NB4 (cell line): Measurements from ENCODE around the gene SSTR4.

Experiments
- POLR2A ChIP-seq: IDR thresholded peaks from 2 replicates; pipeline ENCODE4 v1.6.1; 2011; ENCODE audit warnings: mild to moderate bottlenecking; ENCODE audit not compliant: insufficient read length; ENCODE audit errors: extremely low read depth
- TF ChIP-seq, protein P1 (sequence below): IDR thresholded peaks from one replicate; pipeline ENCODE4 v1.5.1; 2012; ENCODE audit warnings: low read depth, low read length

DNA sequence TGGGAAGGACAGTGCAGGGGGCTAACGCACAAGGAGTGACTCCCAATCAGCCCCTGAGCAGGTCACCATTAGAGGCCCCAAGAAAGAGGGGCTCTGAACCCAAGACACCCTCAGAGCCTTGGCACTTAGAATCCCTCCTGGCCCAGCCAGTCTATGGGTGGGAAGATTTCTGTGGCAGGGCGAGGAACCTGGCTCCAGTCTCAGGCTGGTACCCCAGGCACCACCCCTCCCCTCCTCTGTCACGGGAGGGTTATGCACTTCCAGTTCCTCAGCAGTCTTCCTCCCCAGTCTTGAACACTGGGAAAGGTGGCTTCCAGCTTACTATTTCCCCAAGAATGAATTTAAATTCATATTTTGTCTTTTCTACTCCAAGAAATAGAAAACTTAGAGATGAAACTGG lies 27.6 kb upstream of the SSTR4 start:
- TF ChIP-seq, protein P1, sequence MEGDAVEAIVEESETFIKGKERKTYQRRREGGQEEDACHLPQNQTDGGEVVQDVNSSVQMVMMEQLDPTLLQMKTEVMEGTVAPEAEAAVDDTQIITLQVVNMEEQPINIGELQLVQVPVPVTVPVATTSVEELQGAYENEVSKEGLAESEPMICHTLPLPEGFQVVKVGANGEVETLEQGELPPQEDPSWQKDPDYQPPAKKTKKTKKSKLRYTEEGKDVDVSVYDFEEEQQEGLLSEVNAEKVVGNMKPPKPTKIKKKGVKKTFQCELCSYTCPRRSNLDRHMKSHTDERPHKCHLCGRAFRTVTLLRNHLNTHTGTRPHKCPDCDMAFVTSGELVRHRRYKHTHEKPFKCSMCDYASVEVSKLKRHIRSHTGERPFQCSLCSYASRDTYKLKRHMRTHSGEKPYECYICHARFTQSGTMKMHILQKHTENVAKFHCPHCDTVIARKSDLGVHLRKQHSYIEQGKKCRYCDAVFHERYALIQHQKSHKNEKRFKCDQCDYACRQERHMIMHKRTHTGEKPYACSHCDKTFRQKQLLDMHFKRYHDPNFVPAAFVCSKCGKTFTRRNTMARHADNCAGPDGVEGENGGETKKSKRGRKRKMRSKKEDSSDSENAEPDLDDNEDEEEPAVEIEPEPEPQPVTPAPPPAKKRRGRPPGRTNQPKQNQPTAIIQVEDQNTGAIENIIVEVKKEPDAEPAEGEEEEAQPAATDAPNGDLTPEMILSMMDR = no peak
- TF ChIP-seq POLR2A = no peak
